GM18858 (cell line): ENCODE results near the gene KPNA6.
"Not testable (repeated sequence)": the region's sequence is repeated elsewhere in the genome, so short reads cannot be mapped to it uniquely, and the experiment has no call there.

Source experiments
- ATAC-seq: cut with Tn5 transposase; IDR thresholded peaks from one replicate; pipeline ENCODE4 v1.9.1; 2021; ENCODE audit not compliant: unreplicated experiment

The KPNA6 gene

DNA sequence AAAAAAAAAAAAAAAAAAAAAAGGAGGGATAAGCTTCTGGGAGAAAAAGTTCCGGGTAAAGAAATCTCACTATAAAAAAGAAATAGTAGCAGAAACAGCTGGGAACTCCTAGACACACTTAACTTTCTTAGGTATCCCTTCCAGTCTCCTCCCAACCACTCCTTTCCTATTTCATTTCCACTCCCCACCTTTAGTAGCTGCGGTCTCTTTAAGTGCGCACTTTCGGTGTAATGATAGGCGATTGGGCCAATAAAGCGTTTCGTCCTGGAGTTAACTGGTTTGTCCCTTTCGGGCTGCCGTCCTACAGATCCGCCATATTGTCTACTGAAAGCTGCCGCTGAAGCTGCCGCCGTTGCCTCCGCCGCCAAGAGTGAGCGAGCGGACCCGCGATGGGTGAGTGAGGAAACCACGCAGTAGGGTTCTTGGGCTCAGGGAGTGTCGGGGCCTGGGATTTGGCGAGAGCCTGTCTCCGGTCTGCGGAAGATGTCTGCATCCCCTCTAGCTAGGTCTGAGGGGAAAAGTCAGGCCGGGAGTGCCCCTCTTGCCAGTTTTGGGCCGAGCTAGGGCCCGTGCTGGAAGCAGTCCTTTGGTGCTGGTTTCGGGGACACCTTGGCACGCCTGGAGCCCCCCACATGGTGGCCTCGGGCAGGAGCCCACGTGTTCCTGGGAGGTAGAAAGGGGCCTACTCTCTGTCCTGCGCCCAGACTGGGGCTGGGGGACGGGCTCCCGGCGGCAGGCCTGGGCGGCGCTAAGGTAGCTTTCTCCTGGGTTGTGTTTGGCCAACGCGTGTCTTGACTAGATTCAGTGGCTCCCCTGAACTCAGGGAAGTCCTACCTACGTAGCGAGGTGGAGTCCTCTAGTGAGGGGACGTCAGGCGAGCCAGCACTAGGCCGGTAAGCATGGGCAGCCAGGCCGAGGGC is at the start of gene KPNA6:
Gene KPNA6 (plus strand): TSS at position 315 of the 920 bp plus-strand sequence. CDS start 75 bp downstream, at position 390.
- peak; percentile 42 for ATAC-seq

DNA sequence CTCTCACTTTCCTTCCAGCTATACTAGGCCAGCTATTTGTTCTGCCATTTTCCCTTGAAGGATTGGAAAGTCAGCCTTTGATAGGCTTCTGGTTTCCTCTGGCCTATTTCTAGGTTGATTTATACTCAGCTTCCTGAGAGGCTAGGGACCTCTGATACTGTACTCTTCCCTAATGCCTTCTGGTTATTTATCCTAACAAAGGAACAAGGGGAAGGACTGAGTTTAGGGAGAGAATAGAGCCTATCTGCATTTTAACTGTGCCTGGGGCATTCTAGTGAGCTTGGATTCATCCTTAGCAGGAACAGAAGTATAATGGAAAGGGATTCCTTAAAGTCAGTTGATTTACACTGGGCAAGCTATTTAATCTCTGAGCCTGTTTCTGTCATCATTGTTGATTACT is 46.9 kb upstream of the KPNA6 start:
- ATAC-seq: no peak

DNA sequence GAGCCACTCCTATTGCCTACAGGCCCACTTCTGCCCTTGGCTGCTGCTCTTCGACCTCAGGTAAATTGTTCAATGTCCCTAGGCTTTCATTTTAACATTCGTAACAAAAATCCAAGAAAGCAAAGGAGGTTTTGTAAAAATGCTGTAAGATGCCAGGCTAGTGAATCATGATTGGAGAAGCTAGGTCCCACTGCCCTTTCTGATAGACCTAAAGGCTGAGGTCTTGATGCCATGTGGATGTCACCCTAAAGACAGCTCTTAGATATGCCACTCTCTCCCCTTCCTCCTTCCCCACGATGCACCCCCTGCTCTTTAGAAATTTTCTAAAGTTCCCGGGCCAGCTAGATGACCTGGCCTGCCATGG is 45.0 kb upstream of the KPNA6 start:
- no peak for ATAC-seq

DNA sequence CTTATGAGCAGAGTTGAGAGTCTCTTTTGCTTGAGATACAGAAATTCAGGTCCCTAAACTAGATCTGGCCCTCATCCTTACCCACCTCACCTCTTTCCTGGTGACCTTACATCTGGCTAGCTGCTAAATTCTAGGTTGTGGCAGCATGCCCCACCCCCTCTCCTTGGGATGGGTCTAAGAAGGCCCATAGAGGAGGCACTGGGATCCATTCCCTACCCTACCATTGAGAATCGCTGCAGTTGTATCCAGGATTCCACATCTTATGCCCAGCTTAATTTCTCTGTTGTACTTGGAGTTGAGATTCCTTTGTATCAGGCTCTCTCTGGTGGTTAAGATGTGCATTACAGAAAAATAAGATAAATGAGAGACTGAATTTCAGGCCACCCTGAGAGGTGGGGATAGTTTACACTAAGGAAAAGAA is 44.6 kb upstream of the KPNA6 start:
- ATAC-seq: no peak

DNA sequence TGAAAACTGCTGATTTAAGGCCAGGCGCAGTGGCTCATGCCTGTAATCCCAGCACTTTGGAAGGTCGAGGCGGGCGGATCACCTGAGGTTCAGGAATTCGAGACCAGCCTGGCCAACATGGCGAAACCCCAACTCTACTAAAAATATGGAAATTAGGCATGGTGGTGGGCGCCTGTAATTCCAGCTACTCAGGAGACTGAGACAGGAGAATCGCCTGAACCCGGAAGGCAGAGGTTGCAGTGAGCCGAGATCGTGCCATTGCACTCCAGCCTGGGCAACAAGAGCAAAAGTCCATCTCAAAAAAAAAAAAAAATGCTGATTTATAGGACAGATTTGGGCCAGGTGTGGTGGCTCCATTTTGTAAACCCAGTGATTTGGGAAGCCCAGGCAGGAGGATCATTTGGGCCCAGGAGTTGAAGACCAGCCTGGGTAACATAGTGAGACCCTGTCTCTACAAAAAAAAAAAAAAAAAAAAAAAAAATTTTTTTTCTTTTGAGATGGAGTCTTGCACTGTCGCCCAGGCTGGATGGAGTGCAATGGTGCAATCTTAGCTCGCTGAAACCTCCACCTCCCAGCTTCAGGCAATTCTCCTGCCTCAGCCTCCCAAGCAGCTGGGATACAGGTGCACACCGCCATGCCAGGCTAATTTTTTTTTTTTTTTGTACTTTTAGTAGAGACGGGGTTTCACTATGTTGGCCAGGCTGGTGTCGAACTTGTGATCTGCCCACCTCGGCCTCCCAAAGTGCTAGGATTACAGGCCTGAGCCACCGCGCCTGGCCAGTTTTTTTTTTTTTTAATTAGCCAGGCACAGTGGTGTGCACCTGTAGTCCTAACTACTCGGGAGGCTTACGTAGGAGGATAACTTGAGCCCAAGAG is 42.0 kb upstream of the KPNA6 start:
- not testable (repeated sequence) for ATAC-seq

DNA sequence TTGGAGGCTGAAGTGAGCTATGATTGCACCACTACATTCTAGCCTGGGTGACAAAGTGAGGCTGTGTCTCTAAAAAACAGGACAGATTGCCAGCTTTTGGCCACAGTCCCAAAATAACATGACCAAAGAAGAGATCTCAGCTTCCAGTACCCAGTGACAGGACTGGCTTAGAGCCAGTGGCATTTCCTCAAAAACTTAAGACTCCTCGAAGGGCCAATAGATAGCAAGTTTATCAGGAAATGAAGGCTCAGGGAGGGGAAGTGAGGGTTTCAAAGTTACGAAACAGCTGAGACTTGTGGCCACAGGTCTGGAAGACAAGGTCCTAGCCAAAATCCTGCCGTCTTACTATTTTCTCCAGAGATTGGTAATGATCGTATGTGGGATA is 41.4 kb upstream of the KPNA6 start:
- no peak for ATAC-seq

DNA sequence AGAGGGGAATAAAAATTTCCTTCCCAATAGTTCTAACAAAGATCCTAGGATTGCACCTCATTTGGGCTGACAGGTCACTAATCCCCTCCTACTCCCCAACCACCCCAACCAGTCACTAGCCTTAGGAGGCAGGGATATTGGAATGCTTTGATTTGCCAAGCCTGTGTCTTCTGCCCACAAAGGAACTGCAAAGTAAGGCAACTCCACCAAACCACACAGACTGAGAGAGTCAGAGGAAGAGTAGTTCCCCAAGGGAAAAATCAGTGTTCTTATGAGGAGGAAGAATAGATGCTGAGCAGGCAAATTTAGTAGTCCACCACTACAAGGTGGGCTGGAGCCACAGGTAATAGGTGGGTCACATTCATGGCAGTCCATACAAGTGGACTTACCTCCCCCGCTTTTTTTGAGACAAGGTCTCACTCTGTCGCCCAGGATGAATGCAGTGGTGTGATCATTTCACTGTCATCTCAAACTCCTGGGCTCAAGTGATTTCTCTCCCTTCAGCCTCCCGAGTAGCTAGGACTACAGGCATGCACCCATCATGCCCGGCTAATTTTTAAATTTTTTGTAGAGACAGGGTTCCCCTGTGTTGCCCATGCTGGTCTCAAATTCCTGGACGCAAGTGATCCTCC is 38.8 kb upstream of the KPNA6 start:
- ATAC-seq: no peak

DNA sequence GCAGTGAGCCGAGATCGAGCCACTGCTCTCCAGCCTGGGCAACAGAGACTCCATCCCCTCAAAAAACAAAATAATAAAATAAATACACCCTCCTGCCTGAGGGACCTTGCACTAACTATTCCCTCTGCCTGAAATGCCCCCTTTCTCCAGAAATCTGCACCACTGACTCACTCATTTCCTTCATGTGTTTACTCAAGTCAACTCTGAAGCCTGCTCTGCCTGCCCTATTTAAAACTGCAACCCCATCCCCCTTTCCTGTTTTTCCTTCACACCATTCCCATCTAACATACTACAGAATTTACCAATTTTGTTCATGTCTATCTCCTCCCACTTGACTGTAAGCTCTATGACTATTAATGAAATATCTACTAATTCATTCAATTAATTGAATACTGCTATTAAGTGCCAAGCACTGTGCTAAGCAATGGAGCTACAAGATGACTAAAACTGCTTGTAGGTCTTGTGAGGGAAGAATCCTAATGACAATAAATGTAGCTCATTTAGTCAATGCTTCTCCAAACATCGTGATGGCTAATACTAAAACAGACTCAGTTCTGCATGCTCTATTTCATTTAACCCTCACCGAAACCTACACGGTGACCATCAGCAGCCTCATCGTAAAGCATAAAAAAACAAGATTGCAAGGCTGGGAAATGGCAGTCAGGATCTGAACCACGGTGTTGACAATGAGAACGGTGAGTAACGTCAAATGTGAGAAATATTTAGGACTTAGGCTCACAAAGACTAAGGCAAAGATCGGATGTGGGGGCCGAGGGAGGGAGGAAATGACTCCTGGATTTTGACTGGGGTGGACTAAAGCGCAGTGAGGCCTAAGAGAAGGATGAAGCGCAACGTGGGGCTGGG is 35.9 kb upstream of the KPNA6 start:
- ATAC-seq: no peak

DNA sequence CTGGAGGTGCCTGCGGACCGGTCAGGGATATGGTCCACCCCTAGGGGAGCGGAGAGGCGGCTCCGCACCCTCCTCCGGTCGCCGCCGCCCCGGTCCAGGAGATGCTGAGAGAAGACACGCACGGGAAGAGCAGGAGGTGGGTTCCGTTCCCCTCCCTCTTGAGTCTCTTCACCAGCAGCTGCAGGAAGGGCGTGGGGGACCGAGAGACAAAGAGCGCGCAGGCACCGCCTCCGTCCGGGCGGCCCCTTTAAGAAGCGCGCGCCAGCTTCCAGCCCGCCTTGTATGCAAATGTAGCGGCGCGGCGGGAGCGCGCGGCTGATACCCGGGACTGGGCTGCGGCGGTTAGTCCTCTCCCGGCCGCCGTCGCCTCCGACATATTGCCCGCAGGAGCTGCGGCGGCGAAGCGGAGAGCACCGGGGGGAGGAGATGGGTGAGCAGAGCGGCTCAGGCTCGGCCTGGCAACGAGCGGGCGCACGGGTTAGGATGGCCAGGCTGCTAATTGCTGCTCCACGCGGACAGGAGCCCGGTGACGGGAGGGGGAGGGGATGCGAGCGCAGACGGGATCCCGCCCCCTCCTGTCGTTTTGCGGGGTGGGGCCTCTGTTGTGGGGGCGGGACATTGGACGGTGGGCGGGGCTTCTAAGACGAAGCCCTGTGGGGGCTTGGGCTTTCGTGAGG is 35.1 kb upstream of the KPNA6 start, which contains the start of gene TMEM39B:
Gene TMEM39B (plus strand): TSS at position 318 of the 677 bp plus-strand sequence. CDS start 109 bp downstream, at position 427.
- ATAC-seq: peak; percentile 69

DNA sequence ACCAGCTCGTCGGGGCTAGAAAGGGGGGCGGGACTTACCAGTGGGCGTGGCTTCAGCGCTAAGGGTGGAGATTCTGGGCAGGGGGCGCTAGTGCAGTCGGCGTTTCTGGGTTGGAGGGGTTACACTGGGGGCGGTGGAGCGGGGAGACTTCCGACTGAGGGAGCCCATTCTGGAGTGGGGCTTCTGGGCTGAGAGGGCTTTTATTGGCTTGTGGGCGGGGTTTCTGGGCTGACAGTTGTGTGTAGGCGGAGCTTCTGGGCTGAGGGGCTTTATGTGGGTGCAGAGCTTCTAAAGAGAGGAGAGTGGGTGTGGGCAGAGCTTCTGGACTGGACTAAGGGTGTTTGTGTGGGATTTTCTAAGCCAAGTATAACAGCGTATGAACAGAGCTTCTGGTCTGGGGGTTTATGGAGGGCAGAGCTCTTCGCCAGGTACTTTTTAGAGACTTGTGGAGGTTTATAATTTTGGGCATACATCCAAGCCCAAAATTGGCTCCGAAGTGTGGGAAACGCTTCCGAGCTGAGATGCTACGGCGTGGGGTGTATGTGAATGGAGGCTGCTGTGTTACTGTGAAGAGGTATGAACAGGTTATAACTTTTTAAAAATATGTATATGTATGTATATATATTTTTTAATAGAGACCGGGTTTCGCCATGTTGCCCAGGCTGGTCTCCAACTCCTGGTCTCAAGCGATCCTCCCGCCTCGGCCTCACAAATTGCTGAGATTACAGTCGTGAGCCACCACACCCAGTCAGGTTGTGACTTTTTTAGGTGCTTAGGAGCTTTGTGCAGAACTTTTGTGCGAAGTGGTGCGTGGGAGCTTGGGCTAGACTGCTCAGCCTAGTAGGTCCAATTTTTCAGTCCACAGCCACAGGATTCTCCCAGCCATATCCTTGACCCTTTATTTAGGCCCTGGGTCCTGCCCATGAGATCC is 34.3 kb upstream of the KPNA6 start:
- ATAC-seq: peak; percentile 16

DNA sequence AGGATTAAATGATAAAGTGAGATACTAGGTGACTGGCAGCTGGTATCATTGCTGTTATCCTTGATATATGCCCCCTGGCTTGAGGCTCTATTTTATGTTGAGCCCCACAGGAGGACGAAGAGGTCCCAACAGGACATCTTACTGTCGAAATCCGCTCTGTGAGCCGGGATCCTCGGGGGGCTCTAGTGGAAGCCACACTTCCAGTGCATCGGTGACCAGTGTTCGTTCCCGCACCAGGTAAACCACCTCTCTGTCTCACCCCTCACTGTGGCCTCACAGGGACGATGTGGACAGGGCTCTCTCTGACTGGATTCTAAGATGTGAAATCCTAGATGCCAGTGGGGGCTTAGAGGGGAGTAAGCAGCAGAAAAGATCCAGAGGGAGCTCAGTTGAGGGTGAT is 33.0 kb upstream of the KPNA6 start:
- no peak for ATAC-seq

DNA sequence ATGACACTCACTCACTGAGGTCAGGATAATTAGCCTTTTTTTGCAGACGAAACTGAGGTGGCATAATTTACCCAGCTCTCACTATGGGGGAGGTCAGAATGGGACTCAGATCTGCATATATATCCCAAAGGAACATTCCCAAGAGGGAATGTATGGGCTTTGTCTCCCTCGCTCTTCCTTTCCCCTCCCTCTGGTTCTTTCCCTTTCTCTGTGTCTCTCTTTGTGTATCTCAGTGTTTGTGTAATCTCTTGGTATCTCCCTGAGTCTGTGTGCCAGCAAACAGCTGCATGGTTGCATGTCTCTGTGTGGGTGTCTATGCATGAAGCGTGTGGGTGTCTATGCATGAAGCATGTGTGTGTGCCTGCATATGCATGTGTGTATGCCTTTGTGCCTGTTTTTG is 30.4 kb upstream of the KPNA6 start:
- ATAC-seq: no peak

DNA sequence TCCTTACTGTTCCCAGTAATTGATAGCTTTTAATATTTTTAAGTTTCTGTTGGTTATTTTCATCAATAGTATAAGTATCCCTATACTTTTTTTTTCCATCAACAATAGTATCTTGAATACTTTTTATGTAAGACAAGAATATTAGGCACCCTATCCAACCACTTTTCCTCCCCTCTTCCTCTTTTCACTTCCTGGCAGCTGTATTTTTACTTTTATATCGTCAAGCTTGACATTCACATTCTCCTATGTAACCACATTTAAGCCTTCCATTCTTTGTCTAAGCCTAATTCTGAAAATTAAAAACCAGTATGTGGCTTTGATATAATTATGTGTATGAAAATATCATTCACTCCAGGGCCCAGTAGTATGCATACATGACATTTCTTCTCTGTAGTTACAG is 25.8 kb upstream of the KPNA6 start:
- ATAC-seq: no peak

DNA sequence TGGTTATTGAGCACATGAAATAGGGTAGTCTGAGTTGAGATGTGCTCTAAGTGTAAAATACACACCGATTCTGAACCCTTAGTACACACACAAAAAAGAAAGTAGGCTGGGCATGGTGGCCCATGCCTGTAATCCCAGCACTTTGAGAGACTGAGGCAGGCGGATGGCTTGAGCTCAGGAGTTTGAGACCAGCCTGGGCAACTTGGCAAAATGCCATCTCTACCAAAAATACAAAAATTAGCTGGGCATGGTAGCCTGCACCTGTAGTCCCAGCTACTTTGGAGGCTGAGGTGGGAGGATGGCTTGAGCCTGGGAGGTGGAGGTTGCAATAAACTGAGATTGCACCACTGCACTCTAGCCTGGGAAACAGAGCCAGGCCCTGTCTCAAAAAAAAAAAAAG is 21.5 kb upstream of the KPNA6 start:
- not testable (repeated sequence) for ATAC-seq

DNA sequence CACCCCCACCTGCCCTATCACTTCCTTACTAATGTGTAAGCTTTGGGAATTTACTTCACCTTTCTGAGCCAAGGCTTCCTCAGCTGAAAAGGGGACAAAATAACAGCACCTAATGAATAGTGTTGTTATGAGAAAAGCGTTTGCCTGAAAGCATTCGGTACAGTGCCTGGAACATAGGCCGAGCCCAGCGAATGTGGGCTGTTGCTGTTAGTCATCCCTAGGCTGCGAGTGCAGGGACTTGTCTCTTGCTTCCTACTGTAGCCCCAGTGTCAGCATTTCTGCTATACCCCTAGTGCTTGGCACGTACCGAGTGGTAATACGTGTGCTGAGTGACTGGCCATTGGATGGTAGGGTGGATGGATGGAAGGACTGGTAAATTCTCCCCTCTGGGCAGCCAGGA is 16.7 kb upstream of the KPNA6 start:
- ATAC-seq: no peak

DNA sequence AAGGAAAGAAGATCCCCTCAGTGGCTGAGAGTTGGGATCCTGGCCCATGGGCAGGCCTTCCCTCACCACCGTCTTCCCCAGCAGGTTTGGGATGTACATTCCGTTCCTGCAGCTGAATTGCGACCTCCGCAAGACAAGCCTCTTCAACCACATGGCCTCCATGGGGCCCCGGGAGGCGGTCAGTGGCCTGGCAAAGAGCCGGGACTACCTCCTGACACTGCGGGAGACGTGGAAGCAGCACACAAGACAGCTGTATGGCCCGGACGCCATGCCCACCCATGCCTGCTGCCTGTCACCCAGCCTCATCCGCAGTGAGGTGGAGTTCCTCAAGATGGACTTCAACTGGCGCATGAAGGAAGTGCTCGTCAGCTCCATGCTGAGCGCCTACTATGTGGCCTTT is 16.3 kb upstream of the KPNA6 start:
- no peak for ATAC-seq

DNA sequence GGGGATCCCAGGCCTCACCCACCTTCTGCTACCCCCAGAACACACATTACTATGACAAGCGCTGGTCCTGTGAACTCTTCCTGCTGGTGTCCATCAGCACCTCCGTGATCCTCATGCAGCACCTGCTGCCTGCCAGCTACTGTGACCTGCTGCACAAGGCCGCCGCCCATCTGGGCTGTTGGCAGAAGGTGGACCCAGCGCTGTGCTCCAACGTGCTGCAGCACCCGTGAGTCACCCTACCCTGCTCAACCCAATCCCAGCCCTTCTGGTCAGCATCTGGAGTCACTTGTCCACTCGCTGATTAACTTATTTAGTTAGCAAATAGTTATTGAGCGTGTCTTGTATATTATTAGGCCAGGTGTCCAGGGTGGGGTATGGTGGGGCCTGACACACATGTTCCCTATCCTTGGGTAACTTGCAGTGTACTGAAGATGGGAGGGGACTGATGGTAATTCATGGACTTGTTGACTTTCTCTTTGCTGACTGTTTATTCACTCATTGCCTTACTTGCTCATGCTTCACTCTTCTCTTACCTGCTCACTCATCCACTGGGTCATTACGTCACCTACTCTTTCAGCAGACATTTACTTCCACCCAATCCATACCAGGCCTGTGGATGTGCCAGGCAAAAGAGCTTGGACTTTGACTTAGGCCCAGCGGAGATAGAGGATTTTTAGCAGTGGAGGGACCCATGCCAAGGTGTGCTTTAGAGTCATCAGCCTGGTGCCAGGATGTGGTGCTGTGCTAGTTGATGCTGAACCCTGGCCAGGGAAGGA is 12.9 kb upstream of the KPNA6 start:
- no peak for ATAC-seq

DNA sequence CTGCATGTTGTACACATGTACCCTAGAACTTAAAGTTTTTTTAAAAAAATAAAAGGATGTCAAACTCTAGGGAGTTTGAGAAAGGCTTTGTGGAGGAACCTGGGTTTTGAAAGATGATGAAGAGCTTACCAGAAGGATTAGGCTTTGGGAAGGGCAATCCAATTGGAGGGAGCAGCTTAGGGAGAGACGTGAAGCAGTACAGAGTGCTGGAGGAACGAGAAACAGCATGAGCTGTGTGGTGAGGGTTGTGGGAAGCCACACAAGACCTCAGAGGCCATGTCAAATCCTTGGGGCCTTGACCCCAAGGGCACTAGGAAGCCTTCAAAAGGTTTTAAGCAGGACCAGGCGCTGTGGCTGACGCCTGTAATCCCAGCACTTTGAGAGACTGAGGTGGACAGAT is 8.4 kb upstream of the KPNA6 start:
- ATAC-seq: no peak
